WTC11 (cell line): Measurements from ENCODE around the gene MAPK8IP1.

Source experiments
- CREM ChIP-seq: sonication (generic); formaldehyde crosslinking; IDR thresholded peaks from 2 replicates; pipeline ENCODE4 v1.8.1; 2022; ENCODE audit warnings: mild to moderate bottlenecking, missing genetic modification reagents, moderate library complexity
- CTCF ChIP-seq: fragments of 200-600 bp; IDR thresholded peaks from 2 replicates; pipeline ENCODE4 v1.8.0; 2022; ENCODE audit warnings: antibody characterized with exemption
- FOXP1 ChIP-seq: sonication (generic); formaldehyde crosslinking; IDR thresholded peaks from 2 replicates; pipeline ENCODE4 v1.8.0; 2022; ENCODE audit warnings: missing genetic modification reagents, mild to moderate bottlenecking, moderate library complexity, borderline replicate concordance
- MAX ChIP-seq: sonication (generic); formaldehyde crosslinking; IDR thresholded peaks from 2 replicates; pipeline ENCODE4 v1.8.0; 2022; ENCODE audit warnings: mild to moderate bottlenecking, missing genetic modification reagents
- ZNF263 ChIP-seq: sonication (generic); formaldehyde crosslinking; IDR thresholded peaks from 2 replicates; pipeline ENCODE4 v1.8.1; 2022; ENCODE audit warnings: low read depth, mild to moderate bottlenecking, moderate library complexity, missing genetic modification reagents

- TF ChIP-seq CTCF (no peak), ZNF263 (no peak), FOXP1 (CRISPR knock-in tag) (no peak), CREM (CRISPR knock-in tag) (no peak), MAX (CRISPR knock-in tag) (no peak)
Observed at GRCh38 chr11:45935349-45936064, 50.1 kb downstream of the MAPK8IP1 start.
